HT-29 (cell line): ENCODE measurements around the gene TAF15. TPM values are rescaled to one million over a fixed set of nuclear protein-coding genes. Genes with fewer than 3 reads are reported as not detected.

Experiments
- DNase-seq: peaks from one replicate; pipeline ENCODE4 v3.0.0-alpha.2; 2015; ENCODE audit warnings: low spot score
- total RNA-seq: library from RNA; depleted of rRNA; stranded (reverse); fragments of >200 nt; shearing (Covaris generic); gene quantifications from 2 replicates; pipeline ENCODE4 v1.2.3, GENCODE V29; 2014

The TAF15 gene
- total RNA-seq, 1 experiment from 2014 or later = 99.8 TPM

GRCh38 chr17:35870906-35871819, 61.9 kb downstream of the TAF15 start:
- DNase-seq = peak; percentile 16

- no peak for DNase-seq
Measured at GRCh38 chr17:35872196-35872980, 63.1 kb downstream of the TAF15 start.

GRCh38 chr17:35875072-35875799, 66.0 kb downstream of the TAF15 start:
- DNase-seq = no peak

- no peak for DNase-seq
Measured at GRCh38 chr17:35875800-35876139, 66.5 kb downstream of the TAF15 start.

- no peak for DNase-seq
Measured at GRCh38 chr17:35876534-35876933, 67.2 kb downstream of the TAF15 start.

GRCh38 chr17:35877345-35878029, 68.2 kb downstream of the TAF15 start:
- DNase-seq = no peak

GRCh38 chr17:35878361-35878760, 69.1 kb downstream of the TAF15 start:
- DNase-seq = no peak

- DNase-seq = no peak
Measured at GRCh38 chr17:35879773-35880654, 70.7 kb downstream of the TAF15 start, which contains the start of gene CCL5. CCL5 (minus strand) TSS chr17:35880360.

GRCh38 chr17:35889241-35889640, 80.0 kb downstream of the TAF15 start:
- DNase-seq = no peak

- no peak for DNase-seq
Measured at GRCh38 chr17:35889818-35890773, 80.8 kb downstream of the TAF15 start.

- no peak for DNase-seq
Measured at GRCh38 chr17:35890774-35891155, 81.5 kb downstream of the TAF15 start.

- DNase-seq = no peak
Measured at GRCh38 chr17:35891269-35891668, 82.0 kb downstream of the TAF15 start.

- DNase-seq = no peak
Measured at GRCh38 chr17:35892091-35893035, 83.1 kb downstream of the TAF15 start.

GRCh38 chr17:35893751-35894150, 84.5 kb downstream of the TAF15 start:
- DNase-seq = no peak

- no peak for DNase-seq
Measured at GRCh38 chr17:35894206-35894605, 84.9 kb downstream of the TAF15 start.

GRCh38 chr17:35895636-35896587, 86.6 kb downstream of the TAF15 start:
- DNase-seq = no peak
